ENCODE data around the gene PPM1H. TPM values are rescaled to one million over a fixed set of nuclear protein-coding genes. Genes with fewer than 3 reads are reported as not detected.

The PPM1H gene
- total and polyA plus RNA-seq, 2 of the 8 experiments (the other 6 are each of a cell fraction or from before 2014, with no cell fraction given) = 16.4 to 36.1 TPM

DNA sequence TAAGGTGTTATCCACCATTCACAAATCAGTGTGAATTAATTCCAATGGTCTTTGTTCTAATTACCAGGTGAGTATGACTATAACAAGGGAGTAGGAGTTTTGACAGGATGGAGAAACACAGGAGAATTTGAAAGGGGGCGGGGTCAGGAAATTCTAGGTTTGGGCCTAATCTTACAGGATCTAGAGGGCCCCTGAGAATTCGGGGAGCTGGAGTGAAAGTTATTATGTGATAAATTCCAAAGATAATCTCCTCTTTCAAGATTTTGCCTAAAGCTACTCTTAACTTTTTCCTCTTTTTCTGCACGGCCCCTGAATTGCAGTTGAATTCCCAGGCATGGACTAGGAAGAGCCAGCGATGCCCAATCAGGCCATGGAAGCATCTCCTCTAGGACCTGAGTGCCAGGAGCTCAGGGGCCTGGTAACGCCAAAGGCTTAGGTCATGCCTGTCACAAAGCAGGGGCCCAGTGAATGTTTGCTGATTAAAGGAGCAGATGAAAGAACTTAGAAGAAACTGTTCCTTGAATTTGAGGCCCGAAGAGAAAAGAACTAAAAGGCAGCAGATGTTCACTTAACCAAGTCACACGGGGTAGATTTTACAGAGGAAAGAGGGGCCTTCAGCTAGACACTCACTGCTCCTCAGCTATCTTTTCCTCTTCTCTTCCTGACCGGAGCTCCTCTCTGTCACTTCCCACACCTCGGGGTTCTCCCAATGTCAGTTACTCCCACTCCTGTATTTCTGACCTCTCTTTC lies 195.5 kb downstream of the PPM1H start:
- Histone ChIP-seq H2BK15ac (ENCODE audit: low read length) (no peak overlapping the region), H2BK5ac (ENCODE audit: low read depth, low read length) (no peak overlapping the region), H4K20me1 (replicated peaks in 1 of 2; ENCODE audit: control insufficient read depth in 1 of 2, insufficient read depth in 2 of 2, low read length in 2 of 2) (no peaks in the 10 kb centered on the region), H3K4me2 (ENCODE audit: insufficient read depth in 1 of 2, low read depth in 2 of 2, low read length in 2 of 2) (no peak overlapping the region; a peak in 1 of 4 replicates), H3K4me3 (ENCODE audit: extremely low read depth in 1 of 4, insufficient read depth in 2 of 4, low read depth in 3 of 4, low read length in 4 of 4) (no peak overlapping the region), H3K4me1 (replicated peaks in 1 of 4; ENCODE audit: control insufficient read depth in 3 of 4, insufficient read depth in 4 of 4, low read length in 3 of 4) (peaks cover 5 to 14% (median 7%) of the 10 kb centered on the region in 4 experiments; a peak in 6 of 7 replicates), H4K91ac (replicated peaks; ENCODE audit: insufficient read length, low read length) (no peak overlapping the region), H3K9me3 (ENCODE audit: insufficient read depth in 2 of 2, low read depth in 1 of 2, low read length in 1 of 2) (no peaks in the 10 kb centered on the region), H3K14ac (ENCODE audit: insufficient read length) (no peak overlapping the region), H3K79me2 (ENCODE audit: control insufficient read depth in 1 of 2, insufficient read depth in 2 of 2, low read length in 2 of 2) (no peaks in the 10 kb centered on the region), H2BK20ac (ENCODE audit: low read length) (no peak overlapping the region), H3K79me1 (ENCODE audit: low read depth, low read length) (0 out of 2 replicates have a peak, but pooled peaks cover 5% of the 10 kb centered on the region), H3K18ac (ENCODE audit: extremely low read depth, low read length) (no peak overlapping the region), H3K23me2 (ENCODE audit: low read depth, low read length) (no peaks in the 10 kb centered on the region), H3K27ac (ENCODE audit: low read depth, low read length) (no peak overlapping the region), H3K9ac (replicated peaks in 1 of 4; ENCODE audit: extremely low read depth in 1 of 4, low read depth in 3 of 4, low read length in 3 of 4) (no peak overlapping the region), H4K8ac (ENCODE audit: extremely low read depth, insufficient read depth, low read length) (no peak overlapping the region), H3K56ac (replicated peaks; ENCODE audit: insufficient read length, low read depth, low read length) (no peak overlapping the region), H2AK5ac (ENCODE audit: low read depth, low read length) (no peak overlapping the region), H2BK12ac (ENCODE audit: low read depth, low read length) (no peak overlapping the region), H3K4ac (replicated peaks; ENCODE audit: insufficient read length, low read depth, low read length) (no peak overlapping the region), H3K36me3 (ENCODE audit: control insufficient read depth in 2 of 4, insufficient read depth in 4 of 4, low read length in 3 of 4) (no peaks in the 10 kb centered on the region; a peak in 1 of 8 replicates), H4K5ac (ENCODE audit: insufficient read length, low read depth, low read length) (no peak overlapping the region), H2AFZ (ENCODE audit: low read length) (no peak overlapping the region), H3K23ac (ENCODE audit: insufficient read length) (no peak overlapping the region), H2BK120ac (replicated peaks; ENCODE audit: low read depth, low read length) (no peak overlapping the region), H3K27me3 (replicated peaks in 1 of 4; ENCODE audit: control insufficient read depth in 3 of 4, extremely low read depth in 1 of 4, insufficient read depth in 3 of 4, low read length in 3 of 4) (peaks cover 0 to 2% (median 0%) of the 10 kb centered on the region in 4 experiments; a peak in 1 of 7 replicates)
- CTCF ChIA-PET (ENCODE audit: partially characterized antibody) = interaction anchor here (1.1 to 1.6 kb wide), 3 partner anchors 17 to 59 kb away, joined by 4 to 6 read pairs (median 5); no protein-coding TSS in a partner anchor
- 86% methylated on average over 9 of the region's 9 CpGs; no CpG with 5 or more reads in 1 of the 2 experiments for WGBS, 2 experiments (ENCODE audit: extremely low coverage in 1 of 2, insufficient coverage in 1 of 2, insufficient read length in 1 of 2, insufficient replicate concordance in 2 of 2, low coverage in 1 of 2, low lambda C conversion rate in 2 of 2, missing lambda C conversion rate in 1 of 2)
- DNase-seq (ENCODE audit: low read depth in 1 of 2, low spot score in 2 of 2) (no peak), FAIRE-seq (no peak)
- POLR2A ChIA-PET (ENCODE audit: partially characterized antibody) = no interaction called here
- TF ChIP-seq KDM4A (IDR thresholded peaks at IDR 0.05; ENCODE audit: low read depth, low read length, severe bottlenecking) = no peak
